Gastroesophageal sphincter (tissue), 3 donors: Measurements from ENCODE around the gene MOV10.

Source experiments
- EP300 ChIP-seq: sonication (generic); formaldehyde crosslinking; IDR thresholded peaks from one replicate; pipeline ENCODE4 v1.6.1; 2017; ENCODE audit warnings: antibody characterized with exemption, mild to moderate bottlenecking
- POLR2A ChIP-seq, 2 donors: fragments of 450-650 bp; IDR thresholded peaks; one replicate each; pipeline ENCODE4 v1.6.1; 2017; ENCODE audit warnings: antibody characterized with exemption in 2 of 2, mild to moderate bottlenecking in 2 of 2, moderate library complexity in 1 of 2
- POLR2AphosphoS5 ChIP-seq: sonication (generic); formaldehyde crosslinking; IDR thresholded peaks from one replicate; pipeline ENCODE4 v1.6.1; 2017; ENCODE audit warnings: antibody characterized with exemption
- TF ChIP-seq, protein P1 (sequence below), 4 experiments: fragments of 200-600 bp in 2 of 4; fragments of 450-650 bp in 2 of 4; sonication (generic) in 1 of 4; IDR thresholded peaks; one replicate each; pipeline ENCODE4 v1.5.1; 2017 to 2019; ENCODE audit warnings: antibody characterized with exemption in 4 of 4, mild to moderate bottlenecking in 2 of 4, moderate library complexity in 2 of 4

DNA sequence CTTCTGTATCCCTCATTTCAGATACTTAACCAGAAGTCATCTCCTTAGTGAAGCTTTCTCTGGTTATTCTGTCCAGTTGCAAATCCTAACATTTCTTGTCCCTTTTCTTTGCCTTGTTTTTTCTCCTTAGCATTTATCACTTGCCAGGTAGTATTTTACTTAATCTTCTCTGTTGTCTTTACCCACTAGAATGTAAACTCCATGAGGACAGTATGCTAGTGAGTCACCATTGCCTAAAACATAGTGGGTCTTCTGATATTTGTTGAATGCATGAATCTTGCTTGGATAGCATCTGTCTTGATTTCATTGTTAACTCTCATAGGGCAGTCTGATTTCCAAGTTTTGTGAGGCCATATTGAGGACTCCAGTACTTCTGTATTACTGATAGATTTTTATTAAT, 45.2 kb upstream of the MOV10 start:
- TF ChIP-seq, protein P1, sequence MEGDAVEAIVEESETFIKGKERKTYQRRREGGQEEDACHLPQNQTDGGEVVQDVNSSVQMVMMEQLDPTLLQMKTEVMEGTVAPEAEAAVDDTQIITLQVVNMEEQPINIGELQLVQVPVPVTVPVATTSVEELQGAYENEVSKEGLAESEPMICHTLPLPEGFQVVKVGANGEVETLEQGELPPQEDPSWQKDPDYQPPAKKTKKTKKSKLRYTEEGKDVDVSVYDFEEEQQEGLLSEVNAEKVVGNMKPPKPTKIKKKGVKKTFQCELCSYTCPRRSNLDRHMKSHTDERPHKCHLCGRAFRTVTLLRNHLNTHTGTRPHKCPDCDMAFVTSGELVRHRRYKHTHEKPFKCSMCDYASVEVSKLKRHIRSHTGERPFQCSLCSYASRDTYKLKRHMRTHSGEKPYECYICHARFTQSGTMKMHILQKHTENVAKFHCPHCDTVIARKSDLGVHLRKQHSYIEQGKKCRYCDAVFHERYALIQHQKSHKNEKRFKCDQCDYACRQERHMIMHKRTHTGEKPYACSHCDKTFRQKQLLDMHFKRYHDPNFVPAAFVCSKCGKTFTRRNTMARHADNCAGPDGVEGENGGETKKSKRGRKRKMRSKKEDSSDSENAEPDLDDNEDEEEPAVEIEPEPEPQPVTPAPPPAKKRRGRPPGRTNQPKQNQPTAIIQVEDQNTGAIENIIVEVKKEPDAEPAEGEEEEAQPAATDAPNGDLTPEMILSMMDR (IDR thresholded peaks at IDR 0.05), result no peak
- no peak for TF ChIP-seq POLR2A (IDR thresholded peaks at IDR 0.05)
- TF ChIP-seq EP300, result no peak
- no peak for TF ChIP-seq POLR2AphosphoS5
